Chondrocyte (in vitro differentiated cells): ENCODE results near the gene KRTAP3-3. TPM values are rescaled to one million over a fixed set of nuclear protein-coding genes. Genes with fewer than 3 reads are reported as not detected.
A peak's percentile ranks its signal among the peaks of the same experiment; 100 is the strongest.

Experiments
- DNase-seq: peaks from one replicate; pipeline ENCODE4 v3.0.0; 2021; ENCODE audit warnings: mixed read lengths, low spot score
- H3K27ac Mint-ChIP-seq: one replicate; pipeline ENCODE4 v1.8.0; 2021; ENCODE audit warnings: mild to moderate bottlenecking, moderate library complexity, mixed read lengths; ENCODE audit not compliant: unreplicated experiment
- H3K27me3 Mint-ChIP-seq: 2 replicates; pipeline ENCODE4 v1.8.0; 2021; ENCODE audit warnings: low read depth, mixed read lengths
- H3K36me3 Mint-ChIP-seq: 2 replicates; pipeline ENCODE4 v1.8.0; 2021; ENCODE audit warnings: low read depth, mixed read lengths
- H3K4me1 Mint-ChIP-seq: 2 replicates; pipeline ENCODE4 v1.8.0; 2021; ENCODE audit warnings: low read depth, mild to moderate bottlenecking, mixed read lengths
- H3K4me3 Mint-ChIP-seq: one replicate; pipeline ENCODE4 v1.8.0; 2021; ENCODE audit warnings: mild to moderate bottlenecking, moderate library complexity, mixed read lengths; ENCODE audit not compliant: unreplicated experiment
- H3K9me3 Mint-ChIP-seq: 2 replicates; pipeline ENCODE4 v1.8.0; 2021; ENCODE audit warnings: low read depth, mixed read lengths
- CTCF ChIP-seq: fragments of 200-600 bp; sonication (generic); IDR thresholded peaks from 2 replicates; pipeline ENCODE4 v1.5.0; 2021; ENCODE audit warnings: antibody characterized with exemption, mild to moderate bottlenecking, moderate library complexity
- total RNA-seq: library from RNA; stranded (reverse); gene quantifications from 3 replicates; pipeline ENCODE4 v1.2.1, GENCODE V29; 2021

KRTAP3-3 gene
- total RNA-seq, 1 donor from 2014 or later: not detected

- H3K36me3 Mint-ChIP-seq: no peaks in the 10 kb centered on the region
- TF ChIP-seq CTCF: no peak
- peaks cover 2% of the 10 kb centered on the region for H3K4me1 Mint-ChIP-seq
- peaks cover 5% of the 10 kb centered on the region for H3K9me3 Mint-ChIP-seq
- no peak for DNase-seq
- H3K4me3 Mint-ChIP-seq: no peak overlapping the region
- no peaks in the 10 kb centered on the region for H3K27me3 Mint-ChIP-seq
- no peak overlapping the region for H3K27ac Mint-ChIP-seq
Observed at GRCh38 chr17:41018541-41018940, 24.6 kb upstream of the KRTAP3-3 start.

- H3K4me1 Mint-ChIP-seq: peaks cover 4% of the 10 kb centered on the region
- peaks cover 5% of the 10 kb centered on the region for H3K9me3 Mint-ChIP-seq
- H3K4me3 Mint-ChIP-seq: no peak overlapping the region
- no peak for TF ChIP-seq CTCF
- no peak overlapping the region for H3K27ac Mint-ChIP-seq
- H3K27me3 Mint-ChIP-seq: no peaks in the 10 kb centered on the region
- DNase-seq: no peak
- H3K36me3 Mint-ChIP-seq: no peaks in the 10 kb centered on the region
Observed at GRCh38 chr17:41016578-41017215, 22.7 kb upstream of the KRTAP3-3 start.

GRCh38 chr17:41015454-41015853 lies 21.5 kb upstream of the KRTAP3-3 start:
- H3K4me3 Mint-ChIP-seq: no peak overlapping the region
- H3K27me3 Mint-ChIP-seq: no peaks in the 10 kb centered on the region
- no peak overlapping the region for H3K27ac Mint-ChIP-seq
- no peak for TF ChIP-seq CTCF
- DNase-seq: no peak
- H3K9me3 Mint-ChIP-seq: no peaks in the 10 kb centered on the region
- H3K4me1 Mint-ChIP-seq: peaks cover 4% of the 10 kb centered on the region
- H3K36me3 Mint-ChIP-seq: no peaks in the 10 kb centered on the region

- H3K36me3 Mint-ChIP-seq: no peaks in the 10 kb centered on the region
- no peak for DNase-seq
- H3K27ac Mint-ChIP-seq: peak overlapping the region; percentile 42
- no peak overlapping the region for H3K4me3 Mint-ChIP-seq
- H3K27me3 Mint-ChIP-seq: no peaks in the 10 kb centered on the region
- TF ChIP-seq CTCF: no peak
- H3K9me3 Mint-ChIP-seq: no peaks in the 10 kb centered on the region
- peaks cover 4% of the 10 kb centered on the region for H3K4me1 Mint-ChIP-seq
Observed at GRCh38 chr17:41013606-41014005, 19.6 kb upstream of the KRTAP3-3 start.

GRCh38 chr17:41013181-41013580 lies 19.2 kb upstream of the KRTAP3-3 start:
- Mint-ChIP-seq H3K27me3 (no peaks in the 10 kb centered on the region), H3K4me3 (no peak overlapping the region), H3K27ac (no peak overlapping the region), H3K36me3 (no peaks in the 10 kb centered on the region), H3K4me1 (peaks cover 4% of the 10 kb centered on the region), H3K9me3 (no peaks in the 10 kb centered on the region)
- no peak for TF ChIP-seq CTCF
- no peak for DNase-seq
